ENCODE data around the gene C1orf185. TPM values are rescaled to one million over a fixed set of nuclear protein-coding genes. Genes with fewer than 3 reads are reported as not detected.

Gene C1orf185
- total and polyA plus RNA-seq, 4 donors = not detected

GRCh38 chr1:51139474-51139873 lies 37.4 kb downstream of the C1orf185 start (continued):
- TF ChIP-seq GABPA (IDR thresholded peaks at IDR 0.05 in 1 of 2, conservative IDR thresholded peaks at IDR 0.05 in 1 of 2) = no peak

DNA sequence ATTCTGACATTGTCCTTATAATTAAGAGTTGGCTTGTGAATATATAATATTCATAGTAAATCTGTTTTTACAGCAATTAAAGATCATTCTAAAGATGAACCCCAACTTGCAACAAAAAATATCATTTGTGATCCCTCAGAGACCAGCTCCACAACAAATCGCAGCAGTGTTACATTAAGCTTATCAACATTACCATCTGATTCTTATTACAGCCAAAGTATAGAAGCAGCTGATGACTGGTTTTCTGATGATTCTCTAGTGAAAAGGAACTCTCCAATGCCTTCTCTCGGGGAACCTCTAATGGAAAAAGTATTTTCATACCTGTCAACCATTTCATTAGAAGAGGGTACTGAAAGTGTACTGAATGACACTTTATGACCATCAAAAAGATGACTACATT lies 45.4 kb downstream of the C1orf185 start:
- Histone ChIP-seq H3K27ac (ENCODE audit: low read depth in 1 of 2, low read length in 2 of 2) (no peak overlapping the region), H3K36me3 (ENCODE audit: control insufficient read depth in 4 of 4, insufficient read depth in 3 of 4, low read depth in 1 of 4, low read length in 3 of 4) (no peaks in the 10 kb centered on the region), H3K9me3 (ENCODE audit: control insufficient read depth in 4 of 4, low read length in 3 of 4) (no peaks in the 10 kb centered on the region), H3K27me3 (ENCODE audit: control insufficient read depth in 4 of 4, insufficient read depth in 4 of 4, low read length in 3 of 4) (no peaks in the 10 kb centered on the region), H3K9ac (ENCODE audit: low read depth in 1 of 2, low read length in 2 of 2) (no peak overlapping the region), H3K4me1 (ENCODE audit: control insufficient read depth in 4 of 4, insufficient read depth in 4 of 4, low read length in 3 of 4) (no peaks in the 10 kb centered on the region), H3K4me3 (ENCODE audit: low read depth in 1 of 3, low read length in 3 of 3) (no peak overlapping the region)
- no peak for DNase-seq (ENCODE audit: low spot score)
- TF ChIP-seq TAF1 (conservative IDR thresholded peaks at IDR 0.05) (no peak), HNF4A (conservative IDR thresholded peaks at IDR 0.05) (no peak), JUND (IDR thresholded peaks at IDR 0.05) (no peak), RAD21 (IDR thresholded peaks at IDR 0.05) (no peak), FOXA2 (IDR thresholded peaks at IDR 0.05) (no peak), EGR1 (IDR thresholded peaks at IDR 0.05; ENCODE audit: low read depth in 2 of 2) (no peak), SP1 (IDR thresholded peaks at IDR 0.05) (no peak), NR2F2 (IDR thresholded peaks at IDR 0.05) (no peak), HNF4G (IDR thresholded peaks at IDR 0.05) (no peak), GABPA (IDR thresholded peaks at IDR 0.05 in 1 of 2, conservative IDR thresholded peaks at IDR 0.05 in 1 of 2) (no peak), ATF3 (IDR thresholded peaks at IDR 0.05) (no peak), CTCF (IDR thresholded peaks at IDR 0.05; ENCODE audit: low read depth, low read length, missing input control) (no peak), ZBTB33 (IDR thresholded peaks at IDR 0.05) (no peak), YY1 (IDR thresholded peaks at IDR 0.05) (no peak), FOXA1 (IDR thresholded peaks at IDR 0.05) (no peak), RXRA (IDR thresholded peaks at IDR 0.05) (no peak)
- TF ChIP-seq, protein P1, sequence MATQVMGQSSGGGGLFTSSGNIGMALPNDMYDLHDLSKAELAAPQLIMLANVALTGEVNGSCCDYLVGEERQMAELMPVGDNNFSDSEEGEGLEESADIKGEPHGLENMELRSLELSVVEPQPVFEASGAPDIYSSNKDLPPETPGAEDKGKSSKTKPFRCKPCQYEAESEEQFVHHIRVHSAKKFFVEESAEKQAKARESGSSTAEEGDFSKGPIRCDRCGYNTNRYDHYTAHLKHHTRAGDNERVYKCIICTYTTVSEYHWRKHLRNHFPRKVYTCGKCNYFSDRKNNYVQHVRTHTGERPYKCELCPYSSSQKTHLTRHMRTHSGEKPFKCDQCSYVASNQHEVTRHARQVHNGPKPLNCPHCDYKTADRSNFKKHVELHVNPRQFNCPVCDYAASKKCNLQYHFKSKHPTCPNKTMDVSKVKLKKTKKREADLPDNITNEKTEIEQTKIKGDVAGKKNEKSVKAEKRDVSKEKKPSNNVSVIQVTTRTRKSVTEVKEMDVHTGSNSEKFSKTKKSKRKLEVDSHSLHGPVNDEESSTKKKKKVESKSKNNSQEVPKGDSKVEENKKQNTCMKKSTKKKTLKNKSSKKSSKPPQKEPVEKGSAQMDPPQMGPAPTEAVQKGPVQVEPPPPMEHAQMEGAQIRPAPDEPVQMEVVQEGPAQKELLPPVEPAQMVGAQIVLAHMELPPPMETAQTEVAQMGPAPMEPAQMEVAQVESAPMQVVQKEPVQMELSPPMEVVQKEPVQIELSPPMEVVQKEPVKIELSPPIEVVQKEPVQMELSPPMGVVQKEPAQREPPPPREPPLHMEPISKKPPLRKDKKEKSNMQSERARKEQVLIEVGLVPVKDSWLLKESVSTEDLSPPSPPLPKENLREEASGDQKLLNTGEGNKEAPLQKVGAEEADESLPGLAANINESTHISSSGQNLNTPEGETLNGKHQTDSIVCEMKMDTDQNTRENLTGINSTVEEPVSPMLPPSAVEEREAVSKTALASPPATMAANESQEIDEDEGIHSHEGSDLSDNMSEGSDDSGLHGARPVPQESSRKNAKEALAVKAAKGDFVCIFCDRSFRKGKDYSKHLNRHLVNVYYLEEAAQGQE (IDR thresholded peaks at IDR 0.05) = no peak
- TF ChIP-seq, protein P2, sequence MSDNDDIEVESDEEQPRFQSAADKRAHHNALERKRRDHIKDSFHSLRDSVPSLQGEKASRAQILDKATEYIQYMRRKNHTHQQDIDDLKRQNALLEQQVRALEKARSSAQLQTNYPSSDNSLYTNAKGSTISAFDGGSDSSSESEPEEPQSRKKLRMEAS (IDR thresholded peaks at IDR 0.05) = no peak
- 87% methylated on average over 2 of the region's 2 CpGs for WGBS
